ENCODE measurements around the gene TRIM26. TPM values are rescaled to one million over a fixed set of nuclear protein-coding genes. Genes with fewer than 3 reads are reported as not detected.

The TRIM26 gene
- polyA plus RNA-seq, 1 donor from 2014 or later: 25.9 TPM

DNA sequence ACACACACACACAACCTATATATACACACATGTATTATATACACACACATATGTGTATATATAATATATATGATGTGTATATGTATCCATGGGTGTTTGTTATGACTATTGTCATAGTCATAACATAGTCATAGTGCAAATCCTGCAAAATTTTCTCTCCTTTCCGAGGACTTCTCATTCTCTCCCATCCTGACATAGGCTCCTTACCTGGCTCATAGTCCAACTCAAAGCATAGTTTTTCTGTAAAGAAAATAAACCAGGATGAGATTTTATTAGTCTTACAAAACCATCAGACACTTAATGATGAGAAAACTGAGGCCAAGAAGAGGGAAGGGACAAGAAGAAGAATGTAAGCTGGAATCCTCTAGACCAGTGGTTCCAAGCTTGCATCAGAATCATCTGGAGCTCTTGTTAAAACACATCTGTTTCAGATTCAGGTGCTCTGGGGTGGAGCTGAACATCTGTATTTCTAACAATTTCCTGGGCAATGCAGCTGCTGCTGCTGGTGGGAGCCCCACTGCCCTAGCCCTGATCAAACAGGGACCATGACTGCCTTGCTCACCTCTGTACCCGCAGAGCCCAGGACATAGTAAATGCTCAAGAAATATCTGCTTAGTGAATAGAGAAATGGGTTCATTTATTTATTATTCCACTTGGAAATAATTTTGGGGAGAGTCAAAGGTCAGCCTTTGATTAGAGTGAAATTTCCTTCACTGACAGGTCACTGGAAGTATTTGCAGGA, 57.5 kb downstream of the TRIM26 start:
- TF ChIP-seq RAD21 (conservative IDR thresholded peaks at IDR 0.05) (no peak), CTCF (IDR thresholded peaks at IDR 0.05; ENCODE audit: poor library complexity, severe bottlenecking) (no peak), TAF1 (IDR thresholded peaks at IDR 0.05; ENCODE audit: low read depth) (no peak), POLR2AphosphoS5 (IDR thresholded peaks at IDR 0.05) (no peak), EZH2 (IDR thresholded peaks at IDR 0.05; ENCODE audit: borderline replicate concordance, insufficient read depth, low read length, poor library complexity, severe bottlenecking) (no peak), EP300 (conservative IDR thresholded peaks at IDR 0.05; ENCODE audit: poor library complexity, severe bottlenecking) (no peak), MXI1 (conservative IDR thresholded peaks at IDR 0.05; ENCODE audit: poor library complexity, severe bottlenecking) (no peak), SMC3 (conservative IDR thresholded peaks at IDR 0.05; ENCODE audit: poor library complexity) (no peak)
- TF ChIP-seq, protein P1, sequence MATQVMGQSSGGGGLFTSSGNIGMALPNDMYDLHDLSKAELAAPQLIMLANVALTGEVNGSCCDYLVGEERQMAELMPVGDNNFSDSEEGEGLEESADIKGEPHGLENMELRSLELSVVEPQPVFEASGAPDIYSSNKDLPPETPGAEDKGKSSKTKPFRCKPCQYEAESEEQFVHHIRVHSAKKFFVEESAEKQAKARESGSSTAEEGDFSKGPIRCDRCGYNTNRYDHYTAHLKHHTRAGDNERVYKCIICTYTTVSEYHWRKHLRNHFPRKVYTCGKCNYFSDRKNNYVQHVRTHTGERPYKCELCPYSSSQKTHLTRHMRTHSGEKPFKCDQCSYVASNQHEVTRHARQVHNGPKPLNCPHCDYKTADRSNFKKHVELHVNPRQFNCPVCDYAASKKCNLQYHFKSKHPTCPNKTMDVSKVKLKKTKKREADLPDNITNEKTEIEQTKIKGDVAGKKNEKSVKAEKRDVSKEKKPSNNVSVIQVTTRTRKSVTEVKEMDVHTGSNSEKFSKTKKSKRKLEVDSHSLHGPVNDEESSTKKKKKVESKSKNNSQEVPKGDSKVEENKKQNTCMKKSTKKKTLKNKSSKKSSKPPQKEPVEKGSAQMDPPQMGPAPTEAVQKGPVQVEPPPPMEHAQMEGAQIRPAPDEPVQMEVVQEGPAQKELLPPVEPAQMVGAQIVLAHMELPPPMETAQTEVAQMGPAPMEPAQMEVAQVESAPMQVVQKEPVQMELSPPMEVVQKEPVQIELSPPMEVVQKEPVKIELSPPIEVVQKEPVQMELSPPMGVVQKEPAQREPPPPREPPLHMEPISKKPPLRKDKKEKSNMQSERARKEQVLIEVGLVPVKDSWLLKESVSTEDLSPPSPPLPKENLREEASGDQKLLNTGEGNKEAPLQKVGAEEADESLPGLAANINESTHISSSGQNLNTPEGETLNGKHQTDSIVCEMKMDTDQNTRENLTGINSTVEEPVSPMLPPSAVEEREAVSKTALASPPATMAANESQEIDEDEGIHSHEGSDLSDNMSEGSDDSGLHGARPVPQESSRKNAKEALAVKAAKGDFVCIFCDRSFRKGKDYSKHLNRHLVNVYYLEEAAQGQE (IDR thresholded peaks at IDR 0.05; ENCODE audit: borderline replicate concordance): no peak

DNA sequence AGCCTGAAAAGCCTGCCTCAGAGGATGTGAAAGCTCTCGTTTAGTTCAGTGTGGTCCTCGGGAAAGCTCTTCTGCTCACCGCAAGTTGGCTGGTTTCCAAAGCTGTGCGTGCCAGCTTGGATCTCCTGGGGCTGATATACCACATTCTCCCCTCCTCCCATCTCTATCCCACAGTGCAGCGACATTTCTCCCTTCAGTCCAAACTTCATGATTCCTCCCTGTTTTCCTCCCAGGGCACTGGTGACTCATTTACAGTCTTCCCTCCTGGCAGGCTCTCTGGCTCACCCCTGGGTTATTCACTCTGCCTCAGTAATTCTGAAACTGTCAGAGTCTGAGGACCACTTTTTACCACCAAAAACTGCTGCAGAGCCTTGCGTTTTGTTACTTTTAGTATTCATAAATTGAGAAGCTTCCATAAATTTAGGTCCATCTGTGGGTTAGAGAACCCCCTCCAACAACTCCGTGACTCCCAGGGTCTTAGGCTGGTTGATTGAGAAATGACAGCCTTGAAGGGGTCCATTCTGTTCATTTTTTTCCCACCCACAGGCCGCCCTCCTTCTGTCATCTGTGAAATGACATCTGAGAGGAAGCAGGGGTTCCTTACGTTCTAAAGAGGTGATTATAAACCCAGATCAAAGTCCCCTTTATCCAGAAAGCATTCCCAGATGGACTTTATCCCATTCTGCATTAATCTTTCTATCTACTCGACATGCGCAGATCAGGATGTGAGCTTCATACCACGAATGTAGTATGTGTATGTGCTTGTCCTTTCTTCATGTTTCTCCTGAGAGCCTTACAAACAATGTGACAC, 58.3 kb downstream of the TRIM26 start:
- Histone ChIP-seq H3K4me3 (ENCODE audit: low read length) (no peak overlapping the region), H3K27ac (ENCODE audit: low read length) (no peak overlapping the region), H3K9me2 (ENCODE audit: insufficient read depth, low read length) (no peaks in the 10 kb centered on the region), H3K27me3 (ENCODE audit: insufficient read depth, low read depth, low read length) (no peaks in the 10 kb centered on the region), H3K79me2 (replicated peaks; ENCODE audit: insufficient read depth, low read length) (no peaks in the 10 kb centered on the region), H3K36me3 (ENCODE audit: insufficient read depth, low read length) (no peaks in the 10 kb centered on the region), H3K9me3 (ENCODE audit: low read length) (no peaks in the 10 kb centered on the region), H3K9ac (ENCODE audit: low read length) (no peak overlapping the region), H3F3A (ENCODE audit: insufficient read depth, low read length, poor library complexity, severe bottlenecking) (no peaks in the 10 kb centered on the region), H4K20me1 (ENCODE audit: insufficient read depth) (no peaks in the 10 kb centered on the region), H2AFZ (ENCODE audit: low read depth, low read length) (no peak overlapping the region), H3K4me2 (ENCODE audit: low read length) (no peak overlapping the region)
- TF ChIP-seq EP300 (conservative IDR thresholded peaks at IDR 0.05; ENCODE audit: poor library complexity, severe bottlenecking) (no peak), MXI1 (conservative IDR thresholded peaks at IDR 0.05; ENCODE audit: poor library complexity, severe bottlenecking) (no peak), POLR2AphosphoS5 (IDR thresholded peaks at IDR 0.05) (no peak), SMC3 (conservative IDR thresholded peaks at IDR 0.05; ENCODE audit: poor library complexity) (no peak), CTCF (IDR thresholded peaks at IDR 0.05; ENCODE audit: poor library complexity, severe bottlenecking) (no peak), RAD21 (conservative IDR thresholded peaks at IDR 0.05) (no peak), EZH2 (IDR thresholded peaks at IDR 0.05; ENCODE audit: borderline replicate concordance, insufficient read depth, low read length, poor library complexity, severe bottlenecking) (no peak), TAF1 (IDR thresholded peaks at IDR 0.05; ENCODE audit: low read depth) (no peak)
- TF ChIP-seq, protein P1 (IDR thresholded peaks at IDR 0.05; ENCODE audit: borderline replicate concordance): no peak

More for the DNA sequence above, 57.5 kb downstream of the TRIM26 start:
- no peaks in the 10 kb centered on the region for H3K9me2 ChIP-seq (ENCODE audit: insufficient read depth, low read length)
- H4K20me1 ChIP-seq (ENCODE audit: insufficient read depth): no peaks in the 10 kb centered on the region
- no peak overlapping the region for H3K9ac ChIP-seq (ENCODE audit: low read length)
- H3F3A ChIP-seq (ENCODE audit: insufficient read depth, low read length, poor library complexity, severe bottlenecking): no peaks in the 10 kb centered on the region
- H3K27ac ChIP-seq (ENCODE audit: low read length): no peak overlapping the region
- H3K4me3 ChIP-seq (ENCODE audit: low read length): no peak overlapping the region
- no peaks in the 10 kb centered on the region for H3K79me2 ChIP-seq (replicated peaks; ENCODE audit: insufficient read depth, low read length)
- no peaks in the 10 kb centered on the region for H3K27me3 ChIP-seq (ENCODE audit: insufficient read depth, low read depth, low read length)
- no peaks in the 10 kb centered on the region for H3K9me3 ChIP-seq (ENCODE audit: low read length)
- H3K36me3 ChIP-seq (ENCODE audit: insufficient read depth, low read length): no peaks in the 10 kb centered on the region
- H3K4me2 ChIP-seq (ENCODE audit: low read length): no peak overlapping the region
- H2AFZ ChIP-seq (ENCODE audit: low read depth, low read length): no peak overlapping the region

Data from neural cell (in vitro differentiated cells).